Measurements from ENCODE around the gene SP8. TPM values are rescaled to one million over a fixed set of nuclear protein-coding genes. Genes with fewer than 3 reads are reported as not detected.

Gene SP8
- total RNA-seq, 2 experiments from 2014 or later = not detected

- H3K9me3 Mint-ChIP-seq = no peaks in the 10 kb centered on the region
Observed at GRCh38 chr7:20735346-20736065, 51.2 kb downstream of the SP8 start.

More at GRCh38 chr7:20735346-20736065, 51.2 kb downstream of the SP8 start:
- CTCF ChIA-PET = no interaction called here
- intact Hi-C loops (cut with DNase I, micrococcal nuclease) = no loop called here
- no peaks in the 10 kb centered on the region for H3K4me1 Mint-ChIP-seq (ENCODE audit: low read depth)
- no peak overlapping the region for H3K27ac ChIP-seq (ENCODE audit: low read depth in 1 of 2, low read length in 2 of 2)
- POLR2A ChIA-PET = no interaction called here
- H3K4me1 ChIP-seq (ENCODE audit: insufficient read depth, low read length) = no peaks in the 10 kb centered on the region
- no peak overlapping the region for H3K27ac Mint-ChIP-seq
- no peaks in the 10 kb centered on the region for H3K27me3 ChIP-seq (ENCODE audit: control insufficient read depth in 1 of 2, insufficient read depth in 2 of 2, low read length in 2 of 2)
- H3K4me3 Mint-ChIP-seq = no peak overlapping the region
- no peak for ATAC-seq (ENCODE audit: poor library complexity)
- H3K36me3 Mint-ChIP-seq (ENCODE audit: low read depth) = no peaks in the 10 kb centered on the region
- DNase-seq = no peak
- no peaks in the 10 kb centered on the region for H3K36me3 ChIP-seq (ENCODE audit: insufficient read depth, low read length)
- H3K9me3 ChIP-seq (ENCODE audit: control insufficient read depth in 1 of 2, insufficient read depth in 1 of 2, low read length in 2 of 2) = no peaks in the 10 kb centered on the region
- H3K4me3 ChIP-seq (ENCODE audit: low read length) = no peak overlapping the region
- peaks cover 6% of the 10 kb centered on the region for H3K27me3 Mint-ChIP-seq
- TF ChIP-seq, protein P1, sequence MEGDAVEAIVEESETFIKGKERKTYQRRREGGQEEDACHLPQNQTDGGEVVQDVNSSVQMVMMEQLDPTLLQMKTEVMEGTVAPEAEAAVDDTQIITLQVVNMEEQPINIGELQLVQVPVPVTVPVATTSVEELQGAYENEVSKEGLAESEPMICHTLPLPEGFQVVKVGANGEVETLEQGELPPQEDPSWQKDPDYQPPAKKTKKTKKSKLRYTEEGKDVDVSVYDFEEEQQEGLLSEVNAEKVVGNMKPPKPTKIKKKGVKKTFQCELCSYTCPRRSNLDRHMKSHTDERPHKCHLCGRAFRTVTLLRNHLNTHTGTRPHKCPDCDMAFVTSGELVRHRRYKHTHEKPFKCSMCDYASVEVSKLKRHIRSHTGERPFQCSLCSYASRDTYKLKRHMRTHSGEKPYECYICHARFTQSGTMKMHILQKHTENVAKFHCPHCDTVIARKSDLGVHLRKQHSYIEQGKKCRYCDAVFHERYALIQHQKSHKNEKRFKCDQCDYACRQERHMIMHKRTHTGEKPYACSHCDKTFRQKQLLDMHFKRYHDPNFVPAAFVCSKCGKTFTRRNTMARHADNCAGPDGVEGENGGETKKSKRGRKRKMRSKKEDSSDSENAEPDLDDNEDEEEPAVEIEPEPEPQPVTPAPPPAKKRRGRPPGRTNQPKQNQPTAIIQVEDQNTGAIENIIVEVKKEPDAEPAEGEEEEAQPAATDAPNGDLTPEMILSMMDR (IDR thresholded peaks at IDR 0.05) = no peak

Other genes with a start within 250 kb of the SP8 start
- not detected for gene ABCB5, start 171.2 kb downstream of the SP8 start, total RNA-seq

Data from CD4-positive, alpha-beta T cell (primary cell).